B cell (primary cell): ENCODE results near the gene SLC22A6. TPM values are rescaled to one million over a fixed set of nuclear protein-coding genes. Genes with fewer than 3 reads are reported as not detected.

ENCODE experiments used
- ATAC-seq: fragments of 200-7000 bp; cut with Tn5 transposase; one replicate; pipeline ENCODE4 v1.10.0; 2021; ENCODE audit warnings: low read depth, mild to moderate bottlenecking, moderate number of reproducible peaks, moderate library complexity
- CTCF ChIA-PET: fragments of 350-600 bp; sonication (Branson Sonifier 250); formaldehyde crosslinking; loops from one replicate; lab custom pipeline; 2021; ENCODE audit warnings: antibody characterized with exemption, inconsistent platforms; lab: Charles Lee
- POLR2A ChIA-PET: fragments of 350-600 bp; sonication (Branson Sonifier 250); formaldehyde crosslinking; loops from one replicate; lab custom pipeline; 2021; ENCODE audit warnings: antibody characterized with exemption; lab: Charles Lee
- DNase-seq: peaks from one replicate; pipeline ENCODE4 v3.0.0; 2013
- H2AFZ ChIP-seq: 2 replicates; pipeline ENCODE4 v1.6.1; 2012; ENCODE audit warnings: mild to moderate bottlenecking, low read depth, low read length; ENCODE audit not compliant: insufficient read depth, poor library complexity, severe bottlenecking
- H3K27ac ChIP-seq, 2 donors: 1 replicate in 1 of 2; 2 replicates in 1 of 2; pipeline ENCODE4 v1.5.1; 2012 to 2013; ENCODE audit warnings: low read length in 2 of 2, mild to moderate bottlenecking in 2 of 2, moderate library complexity in 1 of 2
- H3K27me3 ChIP-seq, 4 experiments: fragments of 200-600 bp in 1 of 4; sonication (generic) in 1 of 4; replicated peaks in 1 of 4; 1 replicate in 2 of 4; 2 replicates in 2 of 4; pipeline versions ENCODE4 v1.6.1 to v1.7.0; 2013 to 2016; ENCODE audit warnings: low read length in 3 of 4, mild to moderate bottlenecking in 2 of 4, mixed read lengths in 1 of 4, moderate library complexity in 1 of 4; ENCODE audit not compliant: insufficient read depth in 4 of 4, control insufficient read depth in 3 of 4; ENCODE audit errors: control extremely low read depth in 1 of 4
- H3K36me3 ChIP-seq, 2 experiments: replicated peaks in 1 of 2; 1 replicate in 1 of 2; 2 replicates in 1 of 2; pipeline versions ENCODE4 v1.6.1 to v1.7.1; 2013; ENCODE audit warnings: low read length in 1 of 2; ENCODE audit not compliant: insufficient read depth in 2 of 2, control insufficient read depth in 1 of 2; ENCODE audit errors: control extremely low read depth in 1 of 2, extremely low read depth in 1 of 2
- H3K4me1 ChIP-seq, 2 donors: fragments of 200-600 bp in 1 of 2; sonication (generic) in 1 of 2; 1 replicate in 1 of 2; 2 replicates in 1 of 2; pipeline versions ENCODE4 v1.5.1 to v1.6.1; 2013 to 2017; ENCODE audit warnings: low read length in 2 of 2; ENCODE audit not compliant: control insufficient read depth in 2 of 2, insufficient read depth in 2 of 2
- H3K4me2 ChIP-seq: replicated peaks from 2 replicates; pipeline ENCODE3; 2012; ENCODE audit warnings: mild to moderate bottlenecking, low read depth, low read length; ENCODE audit not compliant: poor library complexity, severe bottlenecking
- H3K4me3 ChIP-seq, 5 experiments: fragments of 200-600 bp in 1 of 5; sonication (generic) in 1 of 5; 1 replicate in 3 of 5; 2 replicates in 2 of 5; pipeline versions ENCODE4 v1.5.1 to v1.7.0; 2011 to 2016; ENCODE audit warnings: low read length in 4 of 5, mild to moderate bottlenecking in 4 of 5, low read depth in 2 of 5, control low read depth in 1 of 5, moderate library complexity in 1 of 5; ENCODE audit not compliant: insufficient read depth in 1 of 5; ENCODE audit errors: control extremely low read depth in 1 of 5, extremely low read depth in 1 of 5
- H3K79me2 ChIP-seq: fragments of 200-600 bp; sonication (generic); one replicate; pipeline ENCODE4 v1.6.0; 2016; ENCODE audit warnings: low read length; ENCODE audit not compliant: control insufficient read depth, insufficient read depth
- H3K9ac ChIP-seq: fragments of 200-600 bp; sonication (generic); 2 replicates; pipeline ENCODE4 v1.6.1; 2017; ENCODE audit warnings: mild to moderate bottlenecking, low read length, moderate library complexity
- H3K9me3 ChIP-seq, 3 donors: one replicate each; pipeline versions ENCODE4 v1.6.1 to v1.7.1; 2013; ENCODE audit warnings: low read length in 2 of 3; ENCODE audit not compliant: control insufficient read depth in 2 of 3, insufficient read depth in 1 of 3; ENCODE audit errors: control extremely low read depth in 1 of 3
- H4K20me1 ChIP-seq: 2 replicates; pipeline ENCODE4 v1.6.0; 2012; ENCODE audit warnings: mild to moderate bottlenecking, low read length; ENCODE audit not compliant: insufficient read depth, control insufficient read depth, poor library complexity, severe bottlenecking
- H3K27ac Mint-ChIP-seq: one replicate; pipeline ENCODE4 v1.8.0; 2021; ENCODE audit warnings: mixed read lengths
- H3K27me3 Mint-ChIP-seq: one replicate; pipeline ENCODE4 v1.8.0; 2021; ENCODE audit warnings: mixed read lengths
- H3K4me1 Mint-ChIP-seq: one replicate; pipeline ENCODE4 v1.8.0; 2021; ENCODE audit warnings: mixed read lengths
- H3K4me3 Mint-ChIP-seq: one replicate; pipeline ENCODE4 v1.8.0; 2021; ENCODE audit warnings: mixed read lengths
- H3K9me3 Mint-ChIP-seq: one replicate; pipeline ENCODE4 v1.8.0; 2022; ENCODE audit warnings: mixed read lengths; ENCODE audit not compliant: insufficient read depth
- CTCF ChIP-seq: fragments of 200-600 bp; IDR thresholded peaks from one replicate; pipeline ENCODE4 v1.8.0; 2022; ENCODE audit warnings: antibody characterized with exemption, mild to moderate bottlenecking
- EZH2 ChIP-seq: IDR thresholded peaks from 2 replicates; pipeline ENCODE4 v1.6.1; 2012; ENCODE audit warnings: borderline replicate concordance, low read depth, mild to moderate bottlenecking, moderate library complexity, low read length; ENCODE audit not compliant: insufficient read depth, poor library complexity, severe bottlenecking
- WGBS: methylation state at CpG from one replicate; pipeline ENCODE4 v1.1.5; 2013; ENCODE audit warnings: missing lambda C conversion rate; ENCODE audit not compliant: insufficient coverage; 5-methylcytosine and 5-hydroxymethylcytosine counted together
- intact Hi-C: fragments of 100-400 bp; cut with micrococcal nuclease; formaldehyde crosslinking; loops from one replicate; pipeline ENCODE4 v1.10.0; 2022
- polyA plus RNA-seq: library from polyadenylated mRNA; depleted of rRNA; stranded (reverse); fragments of >200 nt; gene quantifications from 2 replicates; pipeline ENCODE4 v1.2.3, GENCODE V29; 2012
- total RNA-seq, 2 donors: library from RNA; stranded (reverse); fragments of 120-200 nt in 1 of 2; gene quantifications; 1 replicate in 1 of 2; 2 replicates in 1 of 2; pipeline versions ENCODE4 v1.2.3 to v1.2.4, GENCODE V29; 2013 to 2022

SLC22A6 gene
- total and polyA plus RNA-seq, 2 donors (not counting 1 experiment from before 2014, with no cell fraction given), result not detected

- no peak overlapping the region for H3K4me2 ChIP-seq
- intact Hi-C loops, result no loop called here
- Mint-ChIP-seq H3K9me3 (no peaks in the 10 kb centered on the region), H3K4me1 (no peaks in the 10 kb centered on the region), H3K27me3 (peaks cover 34% of the 10 kb centered on the region), H3K27ac (no peak overlapping the region), H3K4me3 (no peak overlapping the region)
- H3K27me3 ChIP-seq, result peaks cover 0 to 7% (median 1%) of the 10 kb centered on the region in 4 experiments
- TF ChIP-seq EZH2 (no peak), CTCF (no peak)
- H3K9me3 ChIP-seq, result no peaks in the 10 kb centered on the region
- no peak overlapping the region for H2AFZ ChIP-seq
- no peaks in the 10 kb centered on the region for H3K4me1 ChIP-seq
- H3K36me3 ChIP-seq, result no peaks in the 10 kb centered on the region
- ChIA-PET CTCF (interaction anchor here (0.7 kb wide), 1 partner anchor 58 kb away, joined by 6 read pairs; no protein-coding TSS in a partner anchor), POLR2A (no interaction called here)
- no peak overlapping the region for H3K9ac ChIP-seq
- DNase-seq (no peak), ATAC-seq (no peak)
- no peaks in the 10 kb centered on the region for H4K20me1 ChIP-seq
- H3K4me3 ChIP-seq, result no peak overlapping the region
- H3K79me2 ChIP-seq, result no peaks in the 10 kb centered on the region
- 81% methylated on average over 3 of the region's 4 CpGs for WGBS
- H3K27ac ChIP-seq, result no peak overlapping the region
Measured at GRCh38 chr11:62961017-62961570, 23.7 kb downstream of the SLC22A6 start.

DNA sequence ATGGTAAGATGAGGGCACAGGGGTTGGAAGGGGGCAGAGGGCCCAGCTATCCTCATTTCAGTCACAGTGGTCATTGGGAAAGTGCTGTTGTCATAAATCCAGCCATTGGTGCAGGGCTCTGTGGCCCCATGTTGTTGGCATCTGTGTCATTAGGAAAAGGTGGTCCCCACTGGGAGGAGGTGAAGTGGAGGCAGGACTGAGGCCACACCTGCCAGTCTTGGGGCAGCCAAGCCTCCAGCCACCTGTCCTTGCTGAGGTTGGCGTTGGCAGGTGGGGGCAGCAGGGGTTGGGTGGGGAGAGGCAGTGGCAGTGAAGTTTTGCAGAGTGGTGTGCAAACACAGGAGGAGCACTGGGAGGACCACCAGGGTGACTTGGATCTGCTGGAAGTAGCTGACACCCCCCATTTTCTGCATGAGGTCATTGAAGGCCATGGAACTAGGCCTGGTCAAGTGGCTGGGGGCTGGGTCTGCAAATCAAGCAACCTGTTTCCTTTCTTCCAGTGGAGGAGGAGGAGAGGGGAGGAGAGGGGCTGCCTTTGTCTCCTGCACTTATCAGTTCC, 25.3 kb downstream of the SLC22A6 start:
- TF ChIP-seq CTCF, result no peak
- TF ChIP-seq EZH2, result no peak
- CTCF ChIA-PET, result no interaction called here
- Histone ChIP-seq H3K79me2 (no peaks in the 10 kb centered on the region), H3K9me3 (no peaks in the 10 kb centered on the region), H3K4me3 (no peak overlapping the region), H3K27ac (no peak overlapping the region), H2AFZ (no peak overlapping the region), H3K27me3 (peaks cover 0 to 7% (median 0%) of the 10 kb centered on the region in 4 experiments), H3K36me3 (no peaks in the 10 kb centered on the region), H3K4me1 (no peaks in the 10 kb centered on the region), H4K20me1 (no peaks in the 10 kb centered on the region), H3K9ac (no peak overlapping the region), H3K4me2 (no peak overlapping the region)
- WGBS, result 93% methylated on average over 1 of the region's 1 CpG
- intact Hi-C loops, result no loop called here
- peaks cover 30% of the 10 kb centered on the region for H3K27me3 Mint-ChIP-seq
- ATAC-seq (no peak), DNase-seq (no peak)
- POLR2A ChIA-PET, result interaction anchor here (0.6 kb wide), 1 partner anchor 409 kb away, joined by 3 read pairs; no protein-coding TSS in a partner anchor
- H3K4me3 Mint-ChIP-seq, result no peak overlapping the region
- no peaks in the 10 kb centered on the region for H3K9me3 Mint-ChIP-seq
- H3K27ac Mint-ChIP-seq, result no peak overlapping the region
- H3K4me1 Mint-ChIP-seq, result no peaks in the 10 kb centered on the region
